ENCODE measurements around the gene PPP1R2C. TPM values are rescaled to one million over a fixed set of nuclear protein-coding genes. Genes with fewer than 3 reads are reported as not detected.

PPP1R2C gene
- total RNA-seq, 6 donors from 2014 or later, result not detected

DNA sequence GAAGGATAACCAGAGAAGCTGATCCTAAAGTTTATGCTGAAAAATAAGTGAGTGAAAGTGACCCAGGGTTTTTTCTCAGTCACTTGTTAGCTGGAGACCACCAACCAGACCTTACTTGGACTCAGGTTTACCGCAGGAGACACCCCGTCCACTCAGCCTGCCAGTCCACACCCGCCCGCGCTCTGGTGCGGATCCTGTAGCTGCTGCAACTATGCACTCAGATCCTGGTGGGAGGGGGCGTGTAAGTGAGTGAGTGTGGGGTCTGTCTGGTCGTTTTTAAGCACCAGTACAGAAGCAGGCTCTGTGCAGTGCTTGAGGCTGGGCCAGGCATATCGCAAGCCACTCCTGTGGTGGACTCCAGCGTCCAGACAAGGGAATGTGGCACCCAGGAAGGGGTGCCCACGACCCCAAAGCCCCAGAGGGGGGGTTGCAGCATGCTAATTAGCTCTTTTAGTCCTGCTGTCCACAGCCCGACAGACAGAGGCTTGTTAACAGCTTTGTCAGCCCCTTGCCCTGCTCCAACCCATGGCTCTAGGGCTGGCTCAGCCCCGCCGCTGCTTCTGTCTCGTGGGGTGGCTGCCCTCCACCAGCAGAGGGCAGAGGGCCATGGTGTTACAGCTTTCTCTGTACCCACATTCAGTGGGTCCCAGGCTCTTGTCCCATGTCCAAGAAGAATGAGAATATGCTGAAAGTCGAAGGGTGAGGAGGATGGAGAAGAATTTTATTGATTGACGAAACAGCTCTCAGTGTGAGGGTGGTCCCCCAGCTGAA lies 40.4 kb upstream of the PPP1R2C start:
- Histone ChIP-seq H3K9me3 (peaks cover 0 to 9% (median 0%) of the 10 kb centered on the region in 4 donors), H3K27me3 (no peaks in the 10 kb centered on the region), H3K36me3 (no peaks in the 10 kb centered on the region), H3K4me3 (no peak overlapping the region), H3K27ac (no peak overlapping the region), H3K4me1 (no peaks in the 10 kb centered on the region)
- WGBS, 2 donors, result 82 to 100% methylated on average over 2 to 17 of the region's 17 CpGs
- no peak for TF ChIP-seq EP300 (IDR thresholded peaks at IDR 0.05)
- TF ChIP-seq POLR2A (IDR thresholded peaks at IDR 0.05), result no peak
- TF ChIP-seq, protein P1, sequence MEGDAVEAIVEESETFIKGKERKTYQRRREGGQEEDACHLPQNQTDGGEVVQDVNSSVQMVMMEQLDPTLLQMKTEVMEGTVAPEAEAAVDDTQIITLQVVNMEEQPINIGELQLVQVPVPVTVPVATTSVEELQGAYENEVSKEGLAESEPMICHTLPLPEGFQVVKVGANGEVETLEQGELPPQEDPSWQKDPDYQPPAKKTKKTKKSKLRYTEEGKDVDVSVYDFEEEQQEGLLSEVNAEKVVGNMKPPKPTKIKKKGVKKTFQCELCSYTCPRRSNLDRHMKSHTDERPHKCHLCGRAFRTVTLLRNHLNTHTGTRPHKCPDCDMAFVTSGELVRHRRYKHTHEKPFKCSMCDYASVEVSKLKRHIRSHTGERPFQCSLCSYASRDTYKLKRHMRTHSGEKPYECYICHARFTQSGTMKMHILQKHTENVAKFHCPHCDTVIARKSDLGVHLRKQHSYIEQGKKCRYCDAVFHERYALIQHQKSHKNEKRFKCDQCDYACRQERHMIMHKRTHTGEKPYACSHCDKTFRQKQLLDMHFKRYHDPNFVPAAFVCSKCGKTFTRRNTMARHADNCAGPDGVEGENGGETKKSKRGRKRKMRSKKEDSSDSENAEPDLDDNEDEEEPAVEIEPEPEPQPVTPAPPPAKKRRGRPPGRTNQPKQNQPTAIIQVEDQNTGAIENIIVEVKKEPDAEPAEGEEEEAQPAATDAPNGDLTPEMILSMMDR (IDR thresholded peaks at IDR 0.05), result no peak
- no peak for TF ChIP-seq POLR2AphosphoS5 (IDR thresholded peaks at IDR 0.05)
- DNase-seq (peak in 1 of 2 donors; percentile 22), ATAC-seq (ENCODE audit: low FRiP score in 2 of 2) (no peak)

DNA sequence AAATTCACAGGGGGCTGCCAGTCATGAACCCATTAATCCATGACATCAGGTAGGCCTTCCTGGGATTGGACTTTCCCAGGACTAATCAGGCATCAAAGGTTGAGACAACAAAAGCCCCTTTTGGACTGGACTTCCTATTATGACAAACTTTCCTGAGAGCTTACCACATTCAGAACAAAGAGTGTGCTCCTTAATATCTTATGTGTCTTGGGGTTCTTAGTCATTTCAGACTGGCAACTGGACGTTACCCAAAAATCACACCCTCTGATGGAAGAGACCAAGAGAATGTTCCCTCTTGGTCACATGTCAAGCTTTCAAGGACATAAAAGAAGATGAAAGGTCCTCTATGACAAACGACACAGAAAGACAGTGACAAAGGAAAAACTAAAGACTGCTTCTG lies 31.6 kb upstream of the PPP1R2C start:
- DNase-seq (no peak), ATAC-seq (ENCODE audit: low FRiP score in 2 of 2) (no peak)
- Histone ChIP-seq H3K36me3 (no peaks in the 10 kb centered on the region), H3K27ac (no peak overlapping the region), H3K4me1 (no peaks in the 10 kb centered on the region), H3K27me3 (no peaks in the 10 kb centered on the region), H3K9me3 (no peaks in the 10 kb centered on the region), H3K4me3 (no peak overlapping the region)
- TF ChIP-seq, protein P1 (IDR thresholded peaks at IDR 0.05), result no peak
- TF ChIP-seq POLR2AphosphoS5 (IDR thresholded peaks at IDR 0.05) (no peak), POLR2A (IDR thresholded peaks at IDR 0.05) (no peak), EP300 (IDR thresholded peaks at IDR 0.05) (no peak)
- WGBS, 2 donors, result 62 to 74% methylated on average over 2 of the region's 2 CpGs

DNA sequence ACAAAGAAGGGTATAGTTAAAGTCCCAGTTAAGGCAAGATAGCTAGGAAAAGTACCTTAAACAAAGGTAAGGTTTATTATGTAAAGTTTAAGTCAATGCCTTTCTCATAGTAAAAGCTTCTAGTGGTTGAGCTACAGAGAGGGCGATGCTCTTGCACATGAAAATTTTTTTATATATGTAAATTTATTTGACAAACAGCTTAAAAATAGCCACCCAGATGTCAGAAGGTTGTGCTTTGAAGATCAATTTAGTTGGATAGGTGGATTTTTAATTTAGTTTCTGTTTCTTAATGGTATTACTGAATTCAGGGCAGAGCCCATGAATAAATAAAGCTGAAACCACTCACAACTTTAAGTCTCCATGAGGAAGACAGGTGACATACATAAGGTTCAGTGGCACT lies 29.4 kb upstream of the PPP1R2C start:
- H3K27me3 ChIP-seq, result no peaks in the 10 kb centered on the region
- ATAC-seq (ENCODE audit: low FRiP score in 2 of 2), result no peak

DNA sequence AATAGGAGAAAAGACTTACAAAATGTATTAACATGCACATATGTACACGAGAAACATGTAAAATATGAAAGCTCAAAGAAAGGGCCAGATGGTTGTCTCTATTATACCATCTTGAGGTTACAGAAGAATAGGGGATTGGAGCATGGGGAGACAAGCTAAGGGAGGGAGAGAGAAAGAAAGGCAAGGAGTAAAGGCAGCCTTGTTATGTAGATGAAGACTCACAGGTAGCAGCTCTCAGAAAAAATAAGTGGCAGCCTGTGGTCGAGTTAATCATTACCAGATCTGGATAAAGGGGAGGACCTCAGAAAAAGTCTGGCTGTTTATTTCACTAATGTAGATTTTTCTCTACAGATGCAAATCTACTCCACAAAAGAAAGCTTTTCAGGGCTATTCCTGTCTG lies 26.6 kb upstream of the PPP1R2C start:
- ATAC-seq (ENCODE audit: low FRiP score in 2 of 2), result no peak
- Histone ChIP-seq H3K9me3 (no peaks in the 10 kb centered on the region), H3K4me1 (no peaks in the 10 kb centered on the region), H3K27ac (no peak overlapping the region), H3K27me3 (no peaks in the 10 kb centered on the region), H3K36me3 (no peaks in the 10 kb centered on the region), H3K4me3 (no peak overlapping the region)
- DNase-seq, result no peak
- no peak for TF ChIP-seq EP300 (IDR thresholded peaks at IDR 0.05)
- TF ChIP-seq POLR2A (IDR thresholded peaks at IDR 0.05), result no peak
- TF ChIP-seq, protein P1 (IDR thresholded peaks at IDR 0.05), result no peak
- no peak for TF ChIP-seq POLR2AphosphoS5 (IDR thresholded peaks at IDR 0.05)
- WGBS, 2 donors, result 38 to 55% methylated on average over 2 of the region's 2 CpGs

More for the DNA sequence above, 29.4 kb upstream of the PPP1R2C start:
- Histone ChIP-seq H3K36me3 (no peaks in the 10 kb centered on the region), H3K4me1 (no peaks in the 10 kb centered on the region), H3K9me3 (no peaks in the 10 kb centered on the region), H3K4me3 (no peak overlapping the region), H3K27ac (no peak overlapping the region)
- TF ChIP-seq EP300 (IDR thresholded peaks at IDR 0.05), result no peak
- no peak for TF ChIP-seq POLR2AphosphoS5 (IDR thresholded peaks at IDR 0.05)
- TF ChIP-seq, protein P1 (IDR thresholded peaks at IDR 0.05), result no peak
- TF ChIP-seq POLR2A (IDR thresholded peaks at IDR 0.05), result no peak
- DNase-seq, result no peak
- 83 to 98% methylated on average over 1 of the region's 1 CpG for WGBS, 2 donors

DNA sequence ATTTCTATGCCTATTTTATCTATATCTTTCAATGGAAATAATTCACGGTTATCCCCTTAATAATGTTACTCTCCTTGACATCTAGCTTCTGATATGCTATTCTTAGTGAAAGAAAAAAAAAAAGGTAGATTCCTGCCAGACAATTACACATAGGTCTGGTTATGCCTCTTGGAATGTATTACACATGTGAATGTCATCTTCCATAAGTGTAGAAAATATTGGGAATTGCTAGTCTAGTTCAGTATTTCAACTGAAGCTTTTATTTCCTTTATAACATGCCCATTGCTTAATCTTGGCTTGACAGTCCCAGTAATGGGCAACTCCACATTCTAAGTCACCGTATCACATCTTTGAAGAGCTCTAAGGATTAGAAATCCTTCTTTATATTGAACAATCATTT lies 25.4 kb upstream of the PPP1R2C start:
- no peaks in the 10 kb centered on the region for H3K27me3 ChIP-seq
- 81 to 88% methylated on average over 2 of the region's 2 CpGs for WGBS, 2 donors
- TF ChIP-seq, protein P1 (IDR thresholded peaks at IDR 0.05), result no peak
- TF ChIP-seq POLR2AphosphoS5 (IDR thresholded peaks at IDR 0.05), result no peak
- TF ChIP-seq POLR2A (IDR thresholded peaks at IDR 0.05), result no peak
- TF ChIP-seq EP300 (IDR thresholded peaks at IDR 0.05), result no peak

More for the DNA sequence above, 25.4 kb upstream of the PPP1R2C start:
- Histone ChIP-seq H3K4me3 (no peak overlapping the region), H3K36me3 (no peaks in the 10 kb centered on the region), H3K4me1 (no peaks in the 10 kb centered on the region), H3K27ac (no peak overlapping the region), H3K9me3 (no peaks in the 10 kb centered on the region)
- ATAC-seq (ENCODE audit: low FRiP score in 2 of 2) (peak in 1 of 2 donors; percentile 14), DNase-seq (no peak)

All from upper lobe of left lung (tissue), 6 donors.